Naive thymus-derived CD8-positive, alpha-beta T cell (primary cell): ENCODE results near the gene STAT5B. TPM values are rescaled to one million over a fixed set of nuclear protein-coding genes. Genes with fewer than 3 reads are reported as not detected.

Experiments used
- ATAC-seq, 2 donors: fragments of 150-1000 bp; cut with Tn5 transposase in 1 of 2; sonication (Bioruptor Pico), chemical (Tn5 transposase) in 1 of 2; 1 replicate in 1 of 2; 2 replicates in 1 of 2; pipeline ENCODE4 v1.10.0; 2021; ENCODE audit warnings: mild to moderate bottlenecking in 2 of 2, moderate library complexity in 2 of 2
- POLR2A ChIA-PET: fragments of 350-600 bp; sonication (Branson Sonifier 250); formaldehyde crosslinking; loops from one replicate; lab custom pipeline; 2021; ENCODE audit warnings: antibody characterized with exemption; lab: Charles Lee
- DNase-seq, 10 donors: peaks; one replicate each; pipeline versions ENCODE4 v3.0.0 to v3.0.0-alpha.2; 2020 to 2022
- H3K27ac Mint-ChIP-seq, 10 donors: one replicate each; pipeline ENCODE4 v1.8.0; 2020 to 2022; ENCODE audit warnings: mild to moderate bottlenecking in 10 of 10, mixed read lengths in 10 of 10, moderate library complexity in 4 of 10, inconsistent platforms in 1 of 10
- H3K27me3 Mint-ChIP-seq, 5 donors: one replicate each; pipeline ENCODE4 v1.8.0; 2021 to 2022; ENCODE audit warnings: mixed read lengths in 5 of 5
- H3K36me3 Mint-ChIP-seq, 3 donors: one replicate each; pipeline ENCODE4 v1.8.0; 2020 to 2022; ENCODE audit warnings: mixed read lengths in 3 of 3, mild to moderate bottlenecking in 2 of 3, inconsistent platforms in 1 of 3
- H3K4me1 Mint-ChIP-seq, 4 donors: one replicate each; pipeline ENCODE4 v1.8.0; 2021 to 2022; ENCODE audit warnings: mixed read lengths in 4 of 4
- H3K4me3 Mint-ChIP-seq, 10 donors: one replicate each; pipeline ENCODE4 v1.8.0; 2020 to 2022; ENCODE audit warnings: mild to moderate bottlenecking in 10 of 10, mixed read lengths in 10 of 10, moderate library complexity in 6 of 10, inconsistent platforms in 1 of 10
- H3K9me3 Mint-ChIP-seq, 9 donors: one replicate each; pipeline ENCODE4 v1.8.0; 2020 to 2022; ENCODE audit warnings: mixed read lengths in 9 of 9, mild to moderate bottlenecking in 3 of 9, inconsistent platforms in 1 of 9, moderate library complexity in 1 of 9
- polyA plus RNA-seq, 3 donors: library from polyadenylated mRNA; unstranded; fragments of 300-500 nt; fragmentation: Illumina TruSeq; gene quantifications; one replicate each; pipeline ENCODE4 v1.2.3, GENCODE V29; 2021
- total RNA-seq, 8 experiments: library from RNA in 2 of 8; stranded (reverse) in 2 of 8; gene quantifications; one replicate each; pipeline ENCODE4 v1.2.3 and lab custom pipeline; 2021 to 2026

Gene STAT5B
- total and polyA plus RNA-seq, 5 experiments from 2014 or later = 66.3 to 149 (median 94.0) TPM

DNA sequence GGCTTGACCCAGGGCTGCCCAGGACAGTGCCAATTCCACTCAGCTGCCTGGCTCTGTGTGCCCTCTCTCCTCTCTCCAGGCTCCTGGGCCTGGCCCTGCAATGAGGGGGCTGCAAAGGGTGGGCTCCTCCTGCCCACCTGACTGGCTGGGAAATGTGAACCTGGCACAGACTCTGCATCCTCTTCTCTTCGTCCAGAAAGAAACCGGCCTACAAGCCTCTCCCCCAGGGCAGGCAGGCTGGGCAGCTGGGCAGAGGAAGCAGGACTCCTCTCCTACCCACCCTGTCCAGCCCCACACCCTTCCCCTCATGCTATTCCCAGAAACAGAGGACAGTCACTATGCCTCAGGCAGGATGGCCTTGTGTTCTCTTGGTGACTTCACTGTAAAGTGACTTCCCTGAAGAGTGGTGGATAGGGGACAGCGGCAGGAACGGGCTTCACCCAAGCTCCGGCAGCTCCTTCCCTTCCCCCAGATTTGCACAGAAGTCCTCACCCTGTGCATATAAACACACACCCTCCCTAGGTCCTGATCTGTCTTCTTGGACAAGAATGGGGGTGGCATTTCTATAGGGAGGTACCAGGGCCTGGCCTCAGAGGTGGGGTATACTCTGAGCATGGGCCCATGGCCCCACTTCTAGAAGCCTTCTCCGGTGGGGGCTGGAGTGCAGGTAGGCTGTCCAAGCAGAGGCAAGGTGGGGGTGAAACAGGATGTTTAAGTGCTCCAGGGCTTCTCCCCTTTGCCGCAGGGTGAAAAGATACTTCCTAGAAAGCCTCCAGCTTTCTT, 7.2 kb upstream of the STAT5B start:
- no peaks in the 10 kb centered on the region for H3K9me3 Mint-ChIP-seq
- POLR2A ChIA-PET = interaction anchor here (0.6 kb wide), 1 partner anchor 164 kb away, joined by 3 read pairs; no protein-coding TSS in a partner anchor
- H3K36me3 Mint-ChIP-seq = no peaks in the 10 kb centered on the region
- ATAC-seq (no peak), DNase-seq (peak in 1 of 10 donors; percentile 13)
- H3K27me3 Mint-ChIP-seq = no peaks in the 10 kb centered on the region
- H3K27ac Mint-ChIP-seq = peak overlapping the region in 8 of 10 donors; percentile 7 to 78 (median 46)
- peaks cover 17 to 35% (median 32%) of the 10 kb centered on the region in 4 donors for H3K4me1 Mint-ChIP-seq
- H3K4me3 Mint-ChIP-seq = no peak overlapping the region

DNA sequence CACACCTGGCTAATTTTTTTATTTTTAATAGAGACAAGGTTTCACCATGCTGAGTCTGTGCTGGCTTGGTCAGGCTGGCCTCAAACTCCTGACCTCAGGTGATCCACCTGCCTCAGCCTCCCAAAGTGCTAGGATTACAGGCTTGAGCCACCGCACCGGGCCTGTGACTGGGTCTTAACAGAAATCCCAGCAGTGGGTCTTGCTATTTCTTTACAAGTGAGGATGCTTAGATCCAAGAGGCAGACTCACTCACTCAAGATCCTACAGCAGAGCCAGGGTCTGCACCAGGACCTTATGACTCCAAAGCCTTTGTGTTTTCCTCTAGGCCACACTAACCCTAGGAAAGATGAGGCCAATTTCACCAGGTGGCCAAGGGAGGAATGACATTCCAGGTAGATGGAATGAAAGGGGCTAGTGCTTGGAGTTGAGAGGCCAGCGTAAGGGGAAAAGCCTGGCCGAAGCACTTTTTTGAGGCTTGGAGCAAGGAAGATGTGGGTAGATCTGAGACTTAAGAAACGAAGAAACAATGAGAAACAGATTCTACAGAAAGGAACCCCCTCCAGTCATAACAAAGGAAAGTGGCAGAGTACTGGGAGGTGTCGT, 6.4 kb upstream of the STAT5B start:
- Mint-ChIP-seq H3K4me3 (no peak overlapping the region), H3K4me1 (peaks cover 14 to 36% (median 34%) of the 10 kb centered on the region in 4 donors), H3K9me3 (no peaks in the 10 kb centered on the region), H3K36me3 (no peaks in the 10 kb centered on the region), H3K27ac (peak overlapping the region in 9 of 10 donors; percentile 2 to 88 (median 50)), H3K27me3 (no peaks in the 10 kb centered on the region)
- peak in 1 of 10 donors; percentile 11 for DNase-seq
- POLR2A ChIA-PET = interaction anchor here (0.5 kb wide), 1 partner anchor 216 kb away, joined by 3 read pairs; no protein-coding TSS in a partner anchor
- ATAC-seq = no peak

DNA sequence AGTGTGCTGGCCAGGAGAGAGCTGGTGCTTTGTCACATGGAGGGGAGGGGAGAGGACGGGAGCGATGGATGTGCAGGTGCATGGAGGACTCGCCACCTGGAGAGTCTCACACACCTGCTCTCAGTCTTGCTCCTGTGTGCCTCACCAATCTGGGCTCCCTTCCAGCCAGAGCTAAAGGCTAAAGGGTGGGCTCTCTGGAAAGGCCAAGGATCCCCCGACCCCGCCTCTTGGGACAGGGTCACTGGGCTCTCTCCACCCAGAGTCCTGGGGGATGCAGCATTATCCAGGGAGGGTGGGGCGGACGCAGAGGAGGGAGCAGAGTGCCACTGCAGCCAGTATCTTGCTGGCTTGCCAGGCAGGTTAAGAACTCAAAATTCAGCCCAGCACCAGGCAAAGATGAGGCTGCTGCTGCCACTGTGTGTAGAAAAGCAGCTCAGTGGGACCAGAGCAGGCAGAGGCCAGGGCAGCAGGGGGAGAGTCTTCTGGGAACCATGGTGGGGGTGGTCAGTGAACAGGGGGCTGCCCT, 5.4 kb upstream of the STAT5B start:
- no peaks in the 10 kb centered on the region for H3K27me3 Mint-ChIP-seq
- ATAC-seq = no peak

DNA sequence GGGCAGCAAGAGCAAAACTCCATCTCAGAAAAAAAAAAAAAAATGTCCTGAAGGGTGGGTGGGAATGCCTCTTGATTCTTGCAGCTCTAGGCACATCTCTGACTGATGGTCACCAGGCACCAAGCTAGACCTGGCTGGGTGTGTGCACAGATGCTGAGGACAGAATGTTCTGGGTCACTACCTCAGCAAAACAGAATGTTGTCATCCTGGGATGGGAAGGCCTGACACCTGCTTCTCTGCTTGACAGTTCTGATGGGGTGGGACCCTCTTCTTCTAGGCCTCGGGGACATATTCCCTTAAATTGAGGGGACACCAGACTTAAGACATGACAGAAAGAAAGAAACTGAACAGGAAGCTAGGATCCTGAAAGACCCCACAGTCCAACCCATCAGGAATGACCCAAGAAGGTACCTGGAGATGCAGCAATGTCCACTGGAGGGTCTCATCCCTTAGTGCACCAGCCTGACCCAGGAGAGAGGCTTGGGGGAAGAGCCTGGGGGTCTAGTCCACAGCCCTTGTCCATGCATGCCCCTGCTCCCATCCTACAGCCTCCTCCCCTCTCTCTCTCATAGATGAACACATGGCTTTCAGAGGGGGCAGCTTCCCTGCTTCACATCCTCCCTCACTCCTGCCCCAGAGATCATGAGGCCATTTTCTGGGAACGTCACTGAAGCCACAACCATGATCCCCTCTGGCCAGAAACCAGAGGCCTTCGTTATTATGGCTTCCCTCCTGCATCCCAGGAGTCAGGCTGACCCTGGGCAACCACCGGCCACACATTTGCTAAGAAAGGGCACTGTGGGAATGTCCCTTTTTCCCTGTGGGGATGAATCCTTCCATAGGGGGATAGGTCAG, 3.8 kb upstream of the STAT5B start:
- Mint-ChIP-seq H3K4me3 (no peak overlapping the region), H3K4me1 (peaks cover 14 to 31% (median 26%) of the 10 kb centered on the region in 4 donors), H3K36me3 (no peaks in the 10 kb centered on the region), H3K27me3 (no peaks in the 10 kb centered on the region), H3K27ac (peak overlapping the region in 9 of 10 donors; percentile 19 to 86 (median 61)), H3K9me3 (no peaks in the 10 kb centered on the region)
- DNase-seq = no peak
- POLR2A ChIA-PET = interaction anchor here (1.0 to 1.7 kb wide), 2 partner anchors 8 to 10 kb away, joined by 3 to 7 read pairs; partner anchors contain the start of gene STAT5A
- no peak for ATAC-seq

More for the DNA sequence above, 5.4 kb upstream of the STAT5B start:
- Mint-ChIP-seq H3K27ac (peak overlapping the region in 8 of 10 donors; percentile 6 to 84 (median 60)), H3K36me3 (no peaks in the 10 kb centered on the region), H3K4me3 (no peak overlapping the region), H3K4me1 (peaks cover 10 to 34% (median 32%) of the 10 kb centered on the region in 4 donors), H3K9me3 (no peaks in the 10 kb centered on the region)
- peak in 1 of 10 donors; percentile 5 for DNase-seq
- POLR2A ChIA-PET = interaction anchor here (0.5 to 1.2 kb wide), 2 partner anchors 59 to 217 kb away, joined by 3 read pairs; no protein-coding TSS in a partner anchor

DNA sequence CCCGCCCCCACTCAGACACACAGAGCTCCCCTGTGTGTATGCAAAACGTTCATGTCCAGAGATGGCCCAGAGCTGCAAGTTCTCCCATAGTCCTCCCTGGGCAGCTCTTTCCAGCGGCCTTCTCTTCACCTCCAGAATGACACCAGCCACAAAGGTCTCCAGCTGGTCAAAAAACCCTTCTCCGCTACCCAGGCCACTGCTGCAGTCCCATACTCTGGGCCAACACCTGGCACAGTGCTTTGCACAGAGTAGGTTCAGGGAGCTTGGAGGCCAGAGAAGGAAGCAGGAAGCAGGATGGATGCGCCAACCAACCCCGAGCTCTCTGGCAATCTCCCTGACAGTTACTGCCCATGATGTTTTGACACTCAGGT, 1.1 kb upstream of the STAT5B start:
- H3K9me3 Mint-ChIP-seq = no peaks in the 10 kb centered on the region
- DNase-seq (no peak), ATAC-seq (no peak)
- no peaks in the 10 kb centered on the region for H3K36me3 Mint-ChIP-seq
- H3K27me3 Mint-ChIP-seq = no peaks in the 10 kb centered on the region
- peak overlapping the region; percentile 73 to 86 (median 82) for H3K4me3 Mint-ChIP-seq
- POLR2A ChIA-PET = interaction anchor here (0.7 to 6.7 kb wide), 7 partner anchors 10 to 578 kb away, joined by 3 to 142 read pairs (median 7); partner anchors contain the start of genes STAT3 and STAT5A
- peaks cover 24 to 49% (median 41%) of the 10 kb centered on the region in 4 donors for H3K4me1 Mint-ChIP-seq
- H3K27ac Mint-ChIP-seq = peak overlapping the region; percentile 71 to 96 (median 88)

DNA sequence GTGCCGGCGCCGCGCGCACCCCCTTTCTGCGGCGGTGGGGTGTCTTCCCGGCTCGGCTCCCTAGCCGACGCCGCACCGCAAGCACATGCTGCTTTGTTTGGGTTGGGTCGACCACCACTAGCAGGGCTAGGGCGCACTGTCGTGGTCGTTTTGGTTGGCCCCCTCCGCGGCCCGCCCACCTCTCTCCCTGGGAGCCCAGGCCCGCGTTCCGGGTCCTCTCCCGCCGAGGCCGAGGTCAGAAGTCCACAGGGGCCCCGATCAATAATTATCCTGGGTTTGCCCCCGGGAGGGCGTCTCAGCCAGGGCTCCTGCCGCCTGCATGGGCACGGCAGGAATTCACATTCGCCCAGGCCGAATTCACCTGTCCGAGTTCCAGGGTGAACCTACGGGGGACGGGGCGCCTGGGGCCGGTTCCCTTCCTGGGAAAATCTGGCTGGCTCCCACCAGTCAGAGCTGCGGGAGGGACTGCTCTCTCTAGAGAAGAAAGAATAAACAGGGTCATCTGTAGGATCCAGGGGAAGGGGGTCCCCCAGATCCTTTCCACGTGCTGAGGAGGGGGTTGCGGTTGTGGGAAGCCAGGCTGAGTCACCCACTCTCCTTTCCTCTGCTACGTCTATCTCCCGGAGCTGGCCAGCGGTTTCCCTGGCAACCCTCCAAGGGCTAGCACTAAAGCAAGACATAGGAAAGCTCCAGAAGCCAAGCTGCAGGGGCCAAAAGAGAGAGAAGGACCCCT, 584 bp upstream of the STAT5B start:
- no peaks in the 10 kb centered on the region for H3K36me3 Mint-ChIP-seq
- H3K4me3 Mint-ChIP-seq = peak overlapping the region; percentile 73 to 86 (median 82)
- H3K9me3 Mint-ChIP-seq = no peaks in the 10 kb centered on the region
- POLR2A ChIA-PET = interaction anchor here (0.9 to 6.7 kb wide), 9 partner anchors 9 to 259 kb away, joined by 3 to 142 read pairs (median 11); partner anchors contain the start of genes DNAJC7, GHDC, STAT3 and STAT5A
- peaks cover 29 to 54% (median 47%) of the 10 kb centered on the region in 4 donors for H3K4me1 Mint-ChIP-seq
- peak; percentile 50 to 60 for ATAC-seq
- H3K27ac Mint-ChIP-seq = peak overlapping the region; percentile 71 to 96 (median 88)
- H3K27me3 Mint-ChIP-seq = no peaks in the 10 kb centered on the region
- DNase-seq = peak in 1 of 10 donors; percentile 69

DNA sequence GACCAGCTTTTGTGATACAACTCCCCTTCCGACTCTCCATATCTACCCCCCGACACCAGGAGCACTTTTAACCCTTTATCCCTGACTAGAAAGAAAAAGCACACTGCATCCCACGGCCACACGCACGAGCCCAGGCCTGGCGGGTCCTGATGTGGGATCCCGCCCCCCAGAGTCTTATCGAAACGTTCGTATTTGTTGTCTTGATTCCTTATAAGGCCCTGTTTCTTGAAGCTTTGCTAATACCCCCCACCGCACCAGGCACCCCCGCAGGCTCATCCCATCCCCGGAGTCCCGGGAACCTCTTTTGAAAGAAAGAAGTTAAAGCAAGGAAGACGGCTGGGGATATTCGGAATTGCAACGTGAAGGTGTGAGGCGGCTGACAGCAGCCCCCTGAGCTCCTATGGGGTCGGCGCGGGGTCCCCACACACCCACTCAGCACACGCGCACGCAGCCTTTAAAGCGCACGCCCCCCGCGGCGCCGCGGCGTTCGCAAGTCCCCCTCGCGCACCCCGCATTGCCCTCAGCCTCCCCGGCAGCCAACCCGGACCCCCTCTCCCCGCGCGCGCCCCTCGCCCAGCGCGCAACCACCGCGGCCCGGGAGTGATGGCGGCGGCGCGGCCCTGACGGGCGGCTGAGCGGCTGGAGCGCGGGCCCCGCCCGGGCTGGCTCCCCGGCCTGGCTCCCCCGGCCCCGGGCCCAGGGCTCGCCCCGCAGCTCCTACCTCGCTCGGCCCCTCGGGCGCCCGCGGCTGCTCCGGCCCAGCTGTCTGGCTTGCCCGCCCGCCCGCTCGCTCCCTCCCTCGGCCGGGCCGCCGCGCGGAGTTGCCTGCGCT, 448 bp downstream of the STAT5B start:
- peak overlapping the region; percentile 86 to 100 (median 96) for H3K4me3 Mint-ChIP-seq
- H3K4me1 Mint-ChIP-seq = peaks cover 33 to 64% (median 57%) of the 10 kb centered on the region in 4 donors
- H3K36me3 Mint-ChIP-seq = peaks cover 0 to under 1% (median 0%) of the 10 kb centered on the region in 3 donors
- POLR2A ChIA-PET = interaction anchor here (0.6 to 6.7 kb wide), 13 partner anchors 10 to 261 kb away, joined by 3 to 142 read pairs (median 4); partner anchors contain the start of genes DNAJC7, GHDC, NAGLU and STAT3
- no peaks in the 10 kb centered on the region for H3K27me3 Mint-ChIP-seq
- peak in 8 of 10 donors; percentile 20 to 72 (median 54) for DNase-seq
- ATAC-seq = peak; percentile 56 to 59
- H3K9me3 Mint-ChIP-seq = no peaks in the 10 kb centered on the region
- peak overlapping the region; percentile 94 to 98 (median 96) for H3K27ac Mint-ChIP-seq

DNA sequence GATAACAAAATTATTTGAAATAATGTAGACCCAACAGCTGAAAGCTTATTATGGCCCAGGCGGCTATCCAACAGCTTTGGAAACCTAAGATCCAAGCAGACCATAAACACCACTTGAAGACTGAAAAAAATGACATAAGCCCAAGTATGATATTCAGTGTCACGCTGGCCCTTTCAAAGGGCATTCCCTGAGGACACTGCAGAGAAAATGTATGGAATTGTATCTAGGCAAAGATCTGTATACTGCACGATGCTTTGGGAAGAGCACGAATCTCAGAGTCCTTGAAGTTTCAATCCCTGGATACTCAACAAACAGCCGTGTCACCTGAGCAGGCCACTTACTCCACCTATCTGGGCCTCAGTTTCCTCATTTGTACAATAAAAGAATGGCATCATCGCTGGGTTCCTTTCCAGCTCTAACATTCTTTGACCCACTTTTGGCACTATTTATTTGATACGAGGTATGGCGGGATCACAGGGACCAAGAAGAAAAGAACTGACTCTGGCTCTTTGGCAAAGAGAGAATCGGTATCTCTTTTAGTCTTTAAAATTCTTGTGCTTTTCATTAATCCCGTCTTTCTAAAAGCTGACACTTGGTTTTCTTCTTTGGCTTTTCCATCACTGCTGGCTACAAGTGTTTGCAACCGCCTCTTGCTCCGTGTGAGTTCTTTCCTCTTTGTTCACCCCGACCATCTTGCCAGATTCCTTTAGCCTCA, 1.2 kb downstream of the STAT5B start:
- H3K4me3 Mint-ChIP-seq = peak overlapping the region; percentile 86 to 100 (median 96)
- peaks cover 0 to 2% (median 0%) of the 10 kb centered on the region in 3 donors for H3K36me3 Mint-ChIP-seq
- no peaks in the 10 kb centered on the region for H3K27me3 Mint-ChIP-seq
- POLR2A ChIA-PET = interaction anchor here (0.6 to 6.7 kb wide), 15 partner anchors 9 to 262 kb away, joined by 3 to 142 read pairs (median 4); partner anchors contain the start of genes DNAJC7, GHDC, NAGLU and STAT3
- no peaks in the 10 kb centered on the region for H3K9me3 Mint-ChIP-seq
- ATAC-seq (no peak), DNase-seq (peak in 1 of 10 donors; percentile 19)
- peak overlapping the region; percentile 94 to 98 (median 96) for H3K27ac Mint-ChIP-seq
- H3K4me1 Mint-ChIP-seq = peaks cover 34 to 72% (median 64%) of the 10 kb centered on the region in 4 donors

DNA sequence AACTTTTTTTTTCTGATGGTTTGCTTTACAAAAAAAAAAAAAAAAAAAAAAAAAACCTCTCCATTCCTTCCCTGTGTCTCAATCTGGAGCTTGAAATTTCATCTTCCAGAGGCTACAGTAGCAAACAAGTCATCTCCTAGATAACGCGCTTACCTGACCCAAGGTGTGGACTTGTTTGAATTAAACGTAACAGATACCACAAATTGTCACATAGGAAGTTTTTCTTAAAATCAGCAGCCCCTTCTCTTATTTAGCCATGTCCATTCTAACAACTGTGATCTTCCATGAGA, 2.0 kb downstream of the STAT5B start:
- Mint-ChIP-seq H3K4me1 (peaks cover 32 to 80% (median 71%) of the 10 kb centered on the region in 4 donors), H3K27ac (peak overlapping the region; percentile 94 to 98 (median 96)), H3K9me3 (no peaks in the 10 kb centered on the region), H3K36me3 (peaks cover 0 to 2% (median 0%) of the 10 kb centered on the region in 3 donors), H3K27me3 (no peaks in the 10 kb centered on the region), H3K4me3 (peak overlapping the region; percentile 86 to 100 (median 96))
- POLR2A ChIA-PET = interaction anchor here (0.6 to 6.7 kb wide), 12 partner anchors 13 to 1419 kb away, joined by 3 to 142 read pairs (median 7); partner anchors contain the start of genes GHDC, STAT3 and STAT5A
- ATAC-seq (no peak), DNase-seq (no peak)
